CD4-positive, alpha-beta T cell (primary cell): ENCODE data around the gene PPARD. TPM values are rescaled to one million over a fixed set of nuclear protein-coding genes. Genes with fewer than 3 reads are reported as not detected.

Experiments
- ATAC-seq: fragments of 200-7000 bp; cut with Tn5 transposase; one replicate; pipeline ENCODE4 v1.10.0; 2022; ENCODE audit warnings: mild to moderate bottlenecking; ENCODE audit not compliant: poor library complexity
- CTCF ChIA-PET: fragments of 350-600 bp; sonication (Branson Sonifier 250); formaldehyde crosslinking; loops from one replicate; lab custom pipeline; 2021; ENCODE audit warnings: antibody characterized with exemption, inconsistent platforms; lab: Charles Lee
- POLR2A ChIA-PET: fragments of 350-600 bp; sonication (Branson Sonifier 250); formaldehyde crosslinking; loops from one replicate; lab custom pipeline; 2021; ENCODE audit warnings: antibody characterized with exemption, inconsistent platforms; lab: Charles Lee
- DNase-seq, 14 experiments: peaks; one replicate each; pipeline ENCODE4 v3.0.0-alpha.2; 2013 to 2020; ENCODE audit warnings: mixed read lengths in 2 of 14
- H3K27ac ChIP-seq, 2 donors: one replicate each; pipeline versions ENCODE4 v1.5.1 to v1.7.0; 2013; ENCODE audit warnings: low read length in 2 of 2, low read depth in 1 of 2, mild to moderate bottlenecking in 1 of 2
- H3K27me3 ChIP-seq, 2 experiments: 1 replicate in 1 of 2; 2 replicates in 1 of 2; pipeline versions ENCODE4 v1.6.1 to v1.7.0; 2013; ENCODE audit warnings: low read length in 2 of 2, control low read depth in 1 of 2, mild to moderate bottlenecking in 1 of 2, moderate library complexity in 1 of 2; ENCODE audit not compliant: insufficient read depth in 2 of 2, control insufficient read depth in 1 of 2
- H3K36me3 ChIP-seq: one replicate; pipeline ENCODE4 v1.6.1; 2013; ENCODE audit warnings: low read length, control low read depth; ENCODE audit not compliant: insufficient read depth
- H3K4me1 ChIP-seq: one replicate; pipeline ENCODE4 v1.6.1; 2013; ENCODE audit warnings: low read length, control low read depth; ENCODE audit not compliant: insufficient read depth
- H3K4me3 ChIP-seq: one replicate; pipeline ENCODE4 v1.5.1; 2013; ENCODE audit warnings: mild to moderate bottlenecking, low read length, moderate library complexity
- H3K9me3 ChIP-seq, 2 experiments: 1 replicate in 1 of 2; 2 replicates in 1 of 2; pipeline versions ENCODE4 v1.6.1 to v1.7.0; 2013; ENCODE audit warnings: low read length in 2 of 2, mild to moderate bottlenecking in 2 of 2, control low read depth in 1 of 2, moderate library complexity in 1 of 2; ENCODE audit not compliant: control insufficient read depth in 1 of 2, insufficient read depth in 1 of 2
- H3K27ac Mint-ChIP-seq: one replicate; pipeline ENCODE4 v1.8.0; 2020; ENCODE audit warnings: mixed read lengths
- H3K27me3 Mint-ChIP-seq: one replicate; pipeline ENCODE4 v1.8.0; 2021; ENCODE audit warnings: mixed read lengths
- H3K36me3 Mint-ChIP-seq: one replicate; pipeline ENCODE4 v1.8.0; 2021; ENCODE audit warnings: low read depth, mixed read lengths
- H3K4me1 Mint-ChIP-seq: one replicate; pipeline ENCODE4 v1.8.0; 2021; ENCODE audit warnings: low read depth, mixed read lengths
- H3K4me3 Mint-ChIP-seq: one replicate; pipeline ENCODE4 v1.8.0; 2020; ENCODE audit warnings: mild to moderate bottlenecking, mixed read lengths
- H3K9me3 Mint-ChIP-seq: one replicate; pipeline ENCODE4 v1.8.0; 2020; ENCODE audit warnings: mixed read lengths
- CTCF ChIP-seq: fragments of 200-600 bp; IDR thresholded peaks from one replicate; pipeline ENCODE4 v1.8.0; 2022; ENCODE audit warnings: antibody characterized with exemption, mild to moderate bottlenecking
- intact Hi-C, 2 experiments: fragments of 100-400 bp; cut with DNase I in 1 of 2; cut with micrococcal nuclease in 1 of 2; formaldehyde crosslinking; loops; one replicate each; pipeline versions ENCODE4 v1.15.1 to v1.9.0; 2023 to 2025; cut with DNase I, micrococcal nuclease
- total RNA-seq, 174 experiments: library from RNA in 2 of 174; stranded (reverse) in 2 of 174; gene quantifications; one replicate each; pipeline ENCODE4 v1.2.3 and lab custom pipeline; 2021 to 2026

The PPARD gene
- total RNA-seq, 2 experiments from 2014 or later: 34.1 to 37.0 TPM

- ATAC-seq (no peak), DNase-seq (no peak)
- Histone ChIP-seq H3K4me1 (no peaks in the 10 kb centered on the region), H3K27ac (no peak overlapping the region), H3K36me3 (peaks cover 44% of the 10 kb centered on the region), H3K9me3 (peaks cover 20 to 27% of the 10 kb centered on the region in 2 experiments), H3K27me3 (no peaks in the 10 kb centered on the region), H3K4me3 (no peak overlapping the region)
- Mint-ChIP-seq H3K9me3 (peaks cover 5% of the 10 kb centered on the region), H3K36me3 (peaks cover 77% of the 10 kb centered on the region), H3K4me3 (no peak overlapping the region), H3K27me3 (no peaks in the 10 kb centered on the region), H3K27ac (no peak overlapping the region), H3K4me1 (no peaks in the 10 kb centered on the region)
- no peak for TF ChIP-seq CTCF
- ChIA-PET CTCF (no interaction called here), POLR2A (no interaction called here)
- intact Hi-C loops: no loop called here
Measured at GRCh38 chr6:35425284-35425683, 82.9 kb downstream of the PPARD start.

- Histone ChIP-seq H3K4me1 (no peaks in the 10 kb centered on the region), H3K27me3 (no peaks in the 10 kb centered on the region), H3K27ac (no peak overlapping the region), H3K36me3 (peaks cover 42% of the 10 kb centered on the region), H3K4me3 (no peak overlapping the region), H3K9me3 (peaks cover 21 to 27% of the 10 kb centered on the region in 2 experiments)
- Mint-ChIP-seq H3K36me3 (peaks cover 72% of the 10 kb centered on the region), H3K9me3 (peaks cover 5% of the 10 kb centered on the region), H3K4me3 (no peak overlapping the region), H3K27me3 (no peaks in the 10 kb centered on the region), H3K27ac (no peak overlapping the region), H3K4me1 (no peaks in the 10 kb centered on the region)
- TF ChIP-seq CTCF: no peak
- intact Hi-C loops: no loop called here
- CTCF ChIA-PET: no interaction called here
- POLR2A ChIA-PET: no interaction called here
- no peak for ATAC-seq
- DNase-seq: no peak
Measured at GRCh38 chr6:35426074-35426473, 83.7 kb downstream of the PPARD start.

GRCh38 chr6:35427435-35427834, 85.1 kb downstream of the PPARD start:
- no peaks in the 10 kb centered on the region for H3K27me3 Mint-ChIP-seq

More at GRCh38 chr6:35427435-35427834, 85.1 kb downstream of the PPARD start:
- DNase-seq (no peak), ATAC-seq (no peak)
- H3K4me1 ChIP-seq: no peaks in the 10 kb centered on the region
- Mint-ChIP-seq H3K36me3 (peaks cover 62% of the 10 kb centered on the region), H3K9me3 (peaks cover 5% of the 10 kb centered on the region), H3K4me3 (no peak overlapping the region), H3K4me1 (no peaks in the 10 kb centered on the region), H3K27ac (no peak overlapping the region)
- peaks cover 21 to 27% of the 10 kb centered on the region in 2 experiments for H3K9me3 ChIP-seq
- no peaks in the 10 kb centered on the region for H3K27me3 ChIP-seq
- no peak for TF ChIP-seq CTCF
- intact Hi-C loops: no loop called here
- CTCF ChIA-PET: interaction anchor here (0.8 kb wide), 1 partner anchor 105 kb away, joined by 3 read pairs; no protein-coding TSS in a partner anchor
- no peak overlapping the region for H3K27ac ChIP-seq
- H3K4me3 ChIP-seq: no peak overlapping the region
- H3K36me3 ChIP-seq: peaks cover 33% of the 10 kb centered on the region
- POLR2A ChIA-PET: interaction anchor here (0.6 kb wide), 1 partner anchor 22 kb away, joined by 3 read pairs; no protein-coding TSS in a partner anchor
